ENCODE data around the gene KIF12. TPM values are rescaled to one million over a fixed set of nuclear protein-coding genes. Genes with fewer than 3 reads are reported as not detected.
A peak's percentile ranks its signal among the peaks of the same experiment; 100 is the strongest.

The KIF12 gene
- total RNA-seq, 1 donor from 2014 or later, result not detected

GRCh38 chr9:114115654-114116125 is 16.6 kb upstream of the KIF12 start:
- no peaks in the 10 kb centered on the region for H3K36me3 ChIP-seq
- no peak overlapping the region for H3K27ac ChIP-seq
- no peaks in the 10 kb centered on the region for H3K9me3 ChIP-seq
- intact Hi-C loops (cut with DNase I), result no loop called here
- TF ChIP-seq, protein P1, sequence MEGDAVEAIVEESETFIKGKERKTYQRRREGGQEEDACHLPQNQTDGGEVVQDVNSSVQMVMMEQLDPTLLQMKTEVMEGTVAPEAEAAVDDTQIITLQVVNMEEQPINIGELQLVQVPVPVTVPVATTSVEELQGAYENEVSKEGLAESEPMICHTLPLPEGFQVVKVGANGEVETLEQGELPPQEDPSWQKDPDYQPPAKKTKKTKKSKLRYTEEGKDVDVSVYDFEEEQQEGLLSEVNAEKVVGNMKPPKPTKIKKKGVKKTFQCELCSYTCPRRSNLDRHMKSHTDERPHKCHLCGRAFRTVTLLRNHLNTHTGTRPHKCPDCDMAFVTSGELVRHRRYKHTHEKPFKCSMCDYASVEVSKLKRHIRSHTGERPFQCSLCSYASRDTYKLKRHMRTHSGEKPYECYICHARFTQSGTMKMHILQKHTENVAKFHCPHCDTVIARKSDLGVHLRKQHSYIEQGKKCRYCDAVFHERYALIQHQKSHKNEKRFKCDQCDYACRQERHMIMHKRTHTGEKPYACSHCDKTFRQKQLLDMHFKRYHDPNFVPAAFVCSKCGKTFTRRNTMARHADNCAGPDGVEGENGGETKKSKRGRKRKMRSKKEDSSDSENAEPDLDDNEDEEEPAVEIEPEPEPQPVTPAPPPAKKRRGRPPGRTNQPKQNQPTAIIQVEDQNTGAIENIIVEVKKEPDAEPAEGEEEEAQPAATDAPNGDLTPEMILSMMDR (IDR thresholded peaks at IDR 0.05), result no peak
- TF ChIP-seq POLR2AphosphoS5 (IDR thresholded peaks at IDR 0.05; ENCODE audit: insufficient read depth in 1 of 2, low read depth in 1 of 2) (no peak), POLR2A (IDR thresholded peaks at IDR 0.05) (no peak)
- no peak overlapping the region for H3K4me3 ChIP-seq
- DNase-seq (ENCODE audit: extremely low spot score in 2 of 2), result no peak
- H3K27me3 ChIP-seq, result no peaks in the 10 kb centered on the region
- peaks cover 11% of the 10 kb centered on the region for H3K4me1 ChIP-seq

DNA sequence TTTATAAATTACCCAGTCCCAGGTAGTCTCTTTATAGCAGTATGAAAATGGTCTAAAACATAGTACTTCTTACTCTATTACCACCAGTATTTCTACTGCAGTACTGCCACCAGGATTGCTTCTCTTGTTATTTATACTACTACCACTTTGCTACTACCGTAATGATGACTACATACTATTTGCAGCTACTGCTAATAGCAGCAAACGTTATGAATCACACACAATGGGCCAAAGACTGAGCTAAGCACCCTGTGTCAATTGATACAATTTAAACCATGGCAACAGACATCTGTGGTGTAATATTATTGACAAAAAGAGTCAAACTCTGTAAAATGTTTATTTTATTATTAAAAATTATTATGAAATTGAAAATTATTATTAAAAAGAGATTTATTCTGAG is 15.3 kb upstream of the KIF12 start:
- peaks cover 11% of the 10 kb centered on the region for H3K4me1 ChIP-seq
- H3K36me3 ChIP-seq, result no peaks in the 10 kb centered on the region
- no peaks in the 10 kb centered on the region for H3K9me3 ChIP-seq
- DNase-seq (ENCODE audit: extremely low spot score in 2 of 2), result no peak
- intact Hi-C loops (cut with DNase I), result no loop called here
- H3K27ac ChIP-seq, result no peak overlapping the region
- H3K27me3 ChIP-seq, result no peaks in the 10 kb centered on the region
- H3K4me3 ChIP-seq, result no peak overlapping the region
- TF ChIP-seq, protein P1 (IDR thresholded peaks at IDR 0.05), result no peak
- TF ChIP-seq POLR2A (IDR thresholded peaks at IDR 0.05) (no peak), POLR2AphosphoS5 (IDR thresholded peaks at IDR 0.05; ENCODE audit: insufficient read depth in 1 of 2, low read depth in 1 of 2) (no peak)

DNA sequence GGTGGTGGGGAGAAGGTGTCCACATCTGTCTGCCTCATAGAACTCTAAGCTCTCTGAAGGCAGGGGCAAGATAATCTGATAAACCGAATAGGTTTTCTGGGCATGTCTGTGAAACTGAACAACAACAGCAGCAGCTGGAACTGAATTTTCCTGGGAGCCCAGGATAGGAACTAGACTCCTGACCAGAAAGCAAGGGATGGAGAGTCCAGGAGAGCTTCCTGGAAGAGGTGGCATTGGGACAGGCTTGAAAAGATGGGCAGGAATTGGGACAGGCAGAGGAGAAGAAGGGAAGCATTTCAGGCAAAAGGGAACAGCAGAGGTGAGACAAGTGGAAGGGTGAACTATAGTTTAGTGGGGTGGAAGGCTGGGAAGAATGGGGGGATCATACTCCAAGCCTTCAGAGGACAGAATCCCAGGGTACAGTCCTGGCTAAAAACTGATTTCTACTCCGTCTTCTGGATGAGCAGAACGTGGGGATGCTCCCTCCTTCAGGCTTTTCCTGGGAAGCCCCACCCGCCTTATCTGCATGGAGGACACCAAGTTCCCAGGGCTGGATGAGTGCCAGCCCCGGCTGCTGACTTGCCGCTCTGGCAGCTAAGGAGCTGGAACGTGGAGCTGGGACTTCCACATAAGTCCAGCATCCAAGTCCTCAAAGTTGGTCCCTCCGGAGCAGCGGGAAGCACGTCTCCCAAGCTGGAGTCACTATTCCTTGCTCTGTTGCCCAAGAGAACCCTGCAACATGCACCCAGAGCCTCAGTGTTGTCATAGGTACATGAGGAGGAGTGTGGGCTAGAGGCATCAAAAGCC is 13.9 kb upstream of the KIF12 start:
- no peak overlapping the region for H3K4me3 ChIP-seq
- no peak for TF ChIP-seq POLR2A (IDR thresholded peaks at IDR 0.05)
- TF ChIP-seq, protein P1 (IDR thresholded peaks at IDR 0.05), result no peak
- peak; percentile 40 to 72 for TF ChIP-seq POLR2AphosphoS5 (IDR thresholded peaks at IDR 0.05; ENCODE audit: insufficient read depth in 1 of 2, low read depth in 1 of 2)
- H3K27ac ChIP-seq, result peak overlapping the region; percentile 24
- intact Hi-C loops (cut with DNase I), result no loop called here
- H3K27me3 ChIP-seq, result no peaks in the 10 kb centered on the region
- H3K36me3 ChIP-seq, result no peaks in the 10 kb centered on the region
- peaks cover 11% of the 10 kb centered on the region for H3K4me1 ChIP-seq
- H3K9me3 ChIP-seq, result no peaks in the 10 kb centered on the region
- peak in 1 of 2 donors; percentile 97 for DNase-seq (ENCODE audit: extremely low spot score in 2 of 2)

DNA sequence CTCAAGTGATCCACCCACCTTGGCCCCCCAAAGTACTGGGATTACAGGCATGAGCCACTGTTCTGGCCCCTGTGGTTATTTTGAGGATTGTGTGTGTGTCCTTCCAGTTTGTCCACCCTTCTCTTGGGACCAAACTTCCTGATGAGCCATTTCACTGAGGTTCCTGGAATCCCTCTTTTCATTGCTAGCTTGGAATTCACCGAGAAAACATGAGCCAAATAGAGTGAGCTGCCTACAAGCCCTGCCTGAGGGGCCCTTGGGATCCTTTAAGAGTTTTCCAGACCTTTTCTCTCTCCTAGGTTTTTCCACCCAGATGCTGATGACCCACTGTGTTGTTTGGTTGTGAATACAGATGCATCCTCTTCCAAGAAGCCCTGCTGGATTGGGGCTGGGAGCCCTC is 13.2 kb upstream of the KIF12 start:
- H3K4me3 ChIP-seq, result no peak overlapping the region
- DNase-seq (ENCODE audit: extremely low spot score in 2 of 2), result no peak
- TF ChIP-seq POLR2A (IDR thresholded peaks at IDR 0.05), result no peak
- TF ChIP-seq, protein P1 (IDR thresholded peaks at IDR 0.05), result no peak
- no peak for TF ChIP-seq POLR2AphosphoS5 (IDR thresholded peaks at IDR 0.05; ENCODE audit: insufficient read depth in 1 of 2, low read depth in 1 of 2)
- H3K36me3 ChIP-seq, result no peaks in the 10 kb centered on the region
- peaks cover 11% of the 10 kb centered on the region for H3K4me1 ChIP-seq
- intact Hi-C loops (cut with DNase I), result no loop called here
- no peaks in the 10 kb centered on the region for H3K9me3 ChIP-seq
- no peaks in the 10 kb centered on the region for H3K27me3 ChIP-seq
- peak overlapping the region; percentile 24 for H3K27ac ChIP-seq

- H3K4me3 ChIP-seq, result no peak overlapping the region
- H3K27ac ChIP-seq, result no peak overlapping the region
- H3K36me3 ChIP-seq, result no peaks in the 10 kb centered on the region
- DNase-seq (ENCODE audit: extremely low spot score in 2 of 2), result no peak
- TF ChIP-seq, protein P1 (IDR thresholded peaks at IDR 0.05), result no peak
- TF ChIP-seq POLR2AphosphoS5 (IDR thresholded peaks at IDR 0.05; ENCODE audit: insufficient read depth in 1 of 2, low read depth in 1 of 2) (no peak), POLR2A (IDR thresholded peaks at IDR 0.05) (no peak)
- no peaks in the 10 kb centered on the region for H3K9me3 ChIP-seq
- peaks cover 11% of the 10 kb centered on the region for H3K4me1 ChIP-seq
- H3K27me3 ChIP-seq, result no peaks in the 10 kb centered on the region
- intact Hi-C loops (cut with DNase I), result no loop called here
These were observed 11.1 kb upstream of the KIF12 start for GRCh38 chr9:114110180-114110579.
